Measurements from ENCODE around the gene GNE. TPM values are rescaled to one million over a fixed set of nuclear protein-coding genes. Genes with fewer than 3 reads are reported as not detected.

The GNE gene
- total and polyA plus RNA-seq, 10 of the 15 experiments (the other 5 are each of a cell fraction or from before 2014, with no cell fraction given): 4.1 to 13.6 (median 10.7) TPM

- RAD21 ChIA-PET (ENCODE audit: unreplicated experiment): no interaction called here
These were observed 20.0 kb upstream of the GNE start for GRCh38 chr9:36278243-36278642.

GRCh38 chr9:36276781-36277181 is 18.5 kb upstream of the GNE start:
- FAIRE-seq (no peak), ATAC-seq (no peak), DNase-seq (ENCODE audit: low read depth, low spot score) (no peak)
- ChIA-PET CTCF (interaction anchor here (0.6 kb wide), 1 partner anchor 53 kb away, joined by 4 read pairs; no protein-coding TSS in a partner anchor), SMC1A (ENCODE audit: uncharacterized antibody, unreplicated experiment) (no interaction called here), RAD21 (ENCODE audit: unreplicated experiment) (no interaction called here), POLR2A (no interaction called here)
- H3K79me2 ChIP-seq (ENCODE audit: control insufficient read depth, insufficient read depth, low read length): no peaks in the 10 kb centered on the region
- in situ Hi-C loops (cut with MboI): no loop called here
- H3K9me3 ChIP-seq (replicated peaks; ENCODE audit: control insufficient read depth, insufficient read depth, low read length): no peaks in the 10 kb centered on the region
- no peaks in the 10 kb centered on the region for H3K27me3 ChIP-seq (replicated peaks in 1 of 2; ENCODE audit: control insufficient read depth in 2 of 2, insufficient read depth in 2 of 2, low read length in 1 of 2)
- WGBS (ENCODE audit: insufficient coverage, insufficient replicate concordance, low lambda C conversion rate, missing lambda C conversion rate): 45% methylated on average over 7 of the region's 7 CpGs
- H2AFZ ChIP-seq (ENCODE audit: control insufficient read depth, low read depth, low read length): no peak overlapping the region
- H3K4me2 ChIP-seq (ENCODE audit: control insufficient read depth, insufficient read depth): no peak overlapping the region
- H3K36me3 ChIP-seq (ENCODE audit: control insufficient read depth in 2 of 2, insufficient read depth in 2 of 2, low read length in 1 of 2): no peaks in the 10 kb centered on the region
- no peak overlapping the region for H3K9ac ChIP-seq (ENCODE audit: control insufficient read depth, insufficient read depth, low read length)
- no TSS peak for BruUV-seq (replicated peaks)
- H4K20me1 ChIP-seq (ENCODE audit: control insufficient read depth, insufficient read depth): no peaks in the 10 kb centered on the region
- no peak overlapping the region for H3K27ac ChIP-seq (ENCODE audit: control insufficient read depth, insufficient read depth)
- intact Hi-C loops (cut with micrococcal nuclease; ENCODE audit: unreplicated experiment): no loop called here
- H3K4me1 ChIP-seq (ENCODE audit: control insufficient read depth, insufficient read depth, low read length): no peaks in the 10 kb centered on the region
- no peak overlapping the region for H3K4me3 ChIP-seq
- no peak for TF ChIP-seq BMI1 (IDR thresholded peaks at IDR 0.05; ENCODE audit: borderline replicate concordance)
- TF ChIP-seq IKZF1 (conservative IDR thresholded peaks at IDR 0.05): no peak
- TF ChIP-seq E2F4 (IDR thresholded peaks at IDR 0.05; ENCODE audit: low read depth, low read length): no peak
- no peak for TF ChIP-seq ZBTB33 (IDR thresholded peaks at IDR 0.05)
- no peak for TF ChIP-seq ZNF592 (IDR thresholded peaks at IDR 0.05)
- TF ChIP-seq YY1 (IDR thresholded peaks at IDR 0.05; ENCODE audit: low read depth, low read length): no peak

More at GRCh38 chr9:36278243-36278642, 20.0 kb upstream of the GNE start:
- SMC1A ChIA-PET (ENCODE audit: uncharacterized antibody, unreplicated experiment): no interaction called here
- Histone ChIP-seq H3K4me1 (ENCODE audit: control insufficient read depth, insufficient read depth, low read length) (no peaks in the 10 kb centered on the region), H3K27me3 (replicated peaks in 1 of 2; ENCODE audit: control insufficient read depth in 2 of 2, insufficient read depth in 2 of 2, low read length in 1 of 2) (no peaks in the 10 kb centered on the region), H2AFZ (ENCODE audit: control insufficient read depth, low read depth, low read length) (no peak overlapping the region), H3K9ac (ENCODE audit: control insufficient read depth, insufficient read depth, low read length) (no peak overlapping the region), H3K9me3 (replicated peaks; ENCODE audit: control insufficient read depth, insufficient read depth, low read length) (no peaks in the 10 kb centered on the region), H3K36me3 (ENCODE audit: control insufficient read depth in 2 of 2, insufficient read depth in 2 of 2, low read length in 1 of 2) (no peaks in the 10 kb centered on the region), H4K20me1 (ENCODE audit: control insufficient read depth, insufficient read depth) (no peaks in the 10 kb centered on the region), H3K27ac (ENCODE audit: control insufficient read depth, insufficient read depth) (no peak overlapping the region), H3K4me2 (ENCODE audit: control insufficient read depth, insufficient read depth) (no peak overlapping the region), H3K4me3 (no peak overlapping the region), H3K79me2 (ENCODE audit: control insufficient read depth, insufficient read depth, low read length) (no peaks in the 10 kb centered on the region)
- TF ChIP-seq CBX5 (IDR thresholded peaks at IDR 0.05; ENCODE audit: low read depth) (no peak), BHLHE40 (IDR thresholded peaks at IDR 0.05; ENCODE audit: borderline replicate concordance in 1 of 2, low read depth in 2 of 2, low read length in 1 of 2) (no peak), PKNOX1 (IDR thresholded peaks at IDR 0.05) (peak; percentile 17; the same call in 1 of the 2 replicates)
- BruUV-seq (replicated peaks): no TSS peak
- POLR2A ChIA-PET: no interaction called here
- WGBS (ENCODE audit: insufficient coverage, insufficient replicate concordance, low lambda C conversion rate, missing lambda C conversion rate): 96% methylated on average over 2 of the region's 2 CpGs
- no peak for DNase-seq (ENCODE audit: low read depth, low spot score)
- CTCF ChIA-PET: no interaction called here
- ATAC-seq: no peak
- FAIRE-seq: no peak
- intact Hi-C loops (cut with micrococcal nuclease; ENCODE audit: unreplicated experiment): no loop called here
- in situ Hi-C loops (cut with MboI): no loop called here

Measured in GM12878 (cell line).